ENCODE data around the gene RPA3.

Gene RPA3

DNA sequence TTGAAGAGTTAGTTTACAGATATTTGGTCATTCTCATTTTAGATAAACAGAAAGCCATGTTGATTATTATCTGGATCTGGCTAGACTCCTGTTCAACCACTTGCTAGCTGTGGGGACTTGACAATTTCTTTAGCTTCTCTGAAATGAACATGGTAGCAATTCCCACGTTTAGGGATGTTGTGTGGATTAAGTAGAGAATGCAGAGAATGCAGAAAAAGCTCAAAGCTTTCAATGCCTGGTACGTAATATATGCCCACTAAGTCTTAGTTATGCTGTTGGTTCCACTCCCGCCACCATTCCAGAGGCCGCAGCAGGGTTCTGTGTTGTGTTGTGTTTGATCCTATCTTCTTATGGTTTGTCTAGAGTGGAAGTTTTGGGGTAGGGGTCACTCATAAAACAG lies 39.2 kb upstream of the RPA3 start:
- H3K4me3 ChIP-seq (ENCODE audit: low read depth, low read length) = no peak overlapping the region
- DNase-seq (ENCODE audit: low read depth) = no peak
- no peak for TF ChIP-seq CTCF (IDR thresholded peaks at IDR 0.05; ENCODE audit: low read depth, low read length, missing control alignments)

GRCh38 chr7:7756577-7756976 lies 38.2 kb upstream of the RPA3 start:
- H3K4me3 ChIP-seq (ENCODE audit: low read depth, low read length) = no peak overlapping the region
- no peak for DNase-seq (ENCODE audit: low read depth)
- no peak for TF ChIP-seq CTCF (IDR thresholded peaks at IDR 0.05; ENCODE audit: low read depth, low read length, missing control alignments)

DNA sequence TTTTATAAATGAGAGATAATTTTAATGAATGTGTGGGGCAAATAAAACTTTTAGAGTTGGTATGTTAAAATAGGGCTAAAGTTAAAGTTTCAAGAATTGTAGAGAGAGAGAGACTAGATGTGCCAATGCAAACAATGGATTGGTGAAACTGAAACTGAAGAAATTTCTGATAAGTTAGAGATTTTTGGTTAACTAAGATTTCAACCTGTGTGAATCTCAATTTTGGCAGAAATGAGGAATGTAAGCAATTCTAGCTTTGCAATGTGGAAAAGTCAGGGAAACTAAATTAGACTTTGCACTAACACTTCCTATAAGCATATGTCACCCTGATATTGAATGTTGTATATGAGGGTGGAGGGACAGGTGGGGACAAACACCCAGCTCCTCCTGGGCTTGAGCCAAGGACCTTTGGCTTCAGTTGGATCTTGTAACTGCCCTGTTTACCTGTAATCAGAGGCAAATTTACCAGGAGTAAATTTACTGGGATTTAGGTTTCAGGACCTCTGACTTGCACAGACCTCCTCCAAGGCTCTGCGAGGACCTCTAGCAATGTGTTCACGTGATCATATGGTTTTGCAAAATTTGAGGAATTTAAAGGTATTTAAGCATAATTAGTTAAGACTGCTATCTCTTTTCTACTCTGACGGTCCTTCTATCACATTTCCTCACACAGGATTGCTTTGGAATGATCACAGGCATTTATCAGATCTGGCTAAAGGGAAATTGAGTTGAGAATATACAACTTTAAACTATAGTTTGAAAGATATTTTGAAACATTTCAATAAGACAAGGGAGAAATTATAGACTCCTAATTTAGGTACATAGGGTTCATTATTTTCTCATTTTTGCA lies 33.1 kb upstream of the RPA3 start:
- no peak overlapping the region for H3K4me3 ChIP-seq (ENCODE audit: low read depth, low read length)
- TF ChIP-seq CTCF (IDR thresholded peaks at IDR 0.05; ENCODE audit: low read depth, low read length, missing control alignments) = no peak
- DNase-seq (ENCODE audit: low read depth) = no peak

- DNase-seq (ENCODE audit: low read depth) = no peak
- no peak overlapping the region for H3K4me3 ChIP-seq (ENCODE audit: low read depth, low read length)
- TF ChIP-seq CTCF (IDR thresholded peaks at IDR 0.05; ENCODE audit: low read depth, low read length, missing control alignments) = no peak
These were observed 32.3 kb upstream of the RPA3 start for GRCh38 chr7:7750571-7751242.

GRCh38 chr7:7746458-7746857 lies 28.1 kb upstream of the RPA3 start:
- TF ChIP-seq CTCF (IDR thresholded peaks at IDR 0.05; ENCODE audit: low read depth, low read length, missing control alignments) = no peak
- H3K4me3 ChIP-seq (ENCODE audit: low read depth, low read length) = no peak overlapping the region
- DNase-seq (ENCODE audit: low read depth) = no peak

- DNase-seq (ENCODE audit: low read depth) = no peak
- no peak overlapping the region for H3K4me3 ChIP-seq (ENCODE audit: low read depth, low read length)
- TF ChIP-seq CTCF (IDR thresholded peaks at IDR 0.05; ENCODE audit: low read depth, low read length, missing control alignments) = no peak
These were observed 27.6 kb upstream of the RPA3 start for GRCh38 chr7:7745966-7746365.

All from GM12864 (cell line).